ENCODE data around the gene CITED2.
A peak's percentile ranks its signal among the peaks of the same experiment; 100 is the strongest.

The CITED2 gene

DNA sequence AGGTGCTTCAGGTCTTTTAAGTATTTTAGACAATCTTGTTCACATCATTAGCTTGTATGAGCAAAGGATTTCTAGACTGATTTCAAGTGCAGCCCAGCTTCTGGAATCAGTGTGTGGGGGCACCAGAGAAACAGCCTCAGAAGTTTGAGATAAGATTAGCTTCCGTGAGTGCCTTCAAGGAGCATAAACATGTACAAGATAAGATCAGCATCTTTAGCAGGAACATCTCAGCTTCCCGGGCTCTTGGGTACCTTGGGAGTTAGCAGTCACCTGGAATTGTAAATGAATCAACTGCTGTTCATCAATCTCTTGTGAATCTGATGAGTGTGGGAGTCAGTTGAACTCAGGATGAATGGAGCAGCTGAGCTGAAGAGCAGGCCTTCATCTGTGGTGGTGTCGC lies 12.0 kb upstream of the CITED2 start:
- DNase-seq (ENCODE audit: low read depth, low spot score) = no peak

DNA sequence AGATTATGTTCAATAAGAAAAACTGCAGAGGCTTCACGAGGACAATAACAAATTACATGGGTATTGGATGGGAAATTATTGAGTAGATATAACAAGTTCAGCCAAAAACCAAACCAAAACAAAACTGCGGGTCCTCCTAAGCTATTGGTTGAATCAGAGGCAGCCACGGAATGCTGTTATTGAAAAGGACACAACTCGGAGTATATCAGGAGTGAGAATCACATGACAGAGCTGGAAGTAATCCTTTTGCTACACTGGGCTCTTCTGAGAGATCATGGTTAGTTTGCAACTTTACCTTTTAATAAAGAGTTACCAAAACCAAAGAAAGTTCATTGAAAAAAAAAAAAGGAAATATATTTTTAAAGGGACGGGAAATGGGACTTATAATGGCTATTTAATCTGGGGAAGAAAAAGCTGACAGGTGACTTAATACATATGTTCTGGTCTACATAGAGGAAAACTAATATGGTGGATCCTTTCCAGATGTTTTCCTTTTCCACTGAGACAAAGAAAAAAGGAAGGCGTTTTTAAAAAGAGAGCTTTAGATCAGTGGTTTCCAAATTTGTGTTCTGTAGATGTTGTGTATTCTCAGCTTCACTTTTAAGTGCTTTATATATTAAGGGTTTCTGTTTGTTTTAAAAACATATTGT lies 6.9 kb upstream of the CITED2 start:
- no peak for DNase-seq (ENCODE audit: low read depth, low spot score)

DNA sequence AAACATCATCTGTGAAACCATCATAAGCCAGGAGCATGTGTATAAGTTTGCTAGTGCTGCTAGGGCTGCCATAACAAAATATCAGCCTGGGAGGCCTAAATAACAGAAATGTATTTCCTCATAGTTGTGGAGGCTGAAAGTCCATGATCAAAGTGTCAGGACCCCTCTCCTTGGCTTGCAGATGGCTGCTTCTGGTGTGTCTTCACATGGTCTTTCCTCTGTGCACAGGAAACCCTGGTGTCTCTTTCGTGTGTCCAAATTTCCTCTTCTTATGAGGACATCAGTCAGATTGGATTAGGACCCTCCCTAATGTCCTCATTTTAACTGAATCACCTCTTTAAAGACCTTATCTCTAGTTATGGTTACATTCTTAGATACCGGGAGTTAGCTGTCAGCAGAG lies 6.2 kb upstream of the CITED2 start:
- DNase-seq (ENCODE audit: low read depth, low spot score) = no peak

DNA sequence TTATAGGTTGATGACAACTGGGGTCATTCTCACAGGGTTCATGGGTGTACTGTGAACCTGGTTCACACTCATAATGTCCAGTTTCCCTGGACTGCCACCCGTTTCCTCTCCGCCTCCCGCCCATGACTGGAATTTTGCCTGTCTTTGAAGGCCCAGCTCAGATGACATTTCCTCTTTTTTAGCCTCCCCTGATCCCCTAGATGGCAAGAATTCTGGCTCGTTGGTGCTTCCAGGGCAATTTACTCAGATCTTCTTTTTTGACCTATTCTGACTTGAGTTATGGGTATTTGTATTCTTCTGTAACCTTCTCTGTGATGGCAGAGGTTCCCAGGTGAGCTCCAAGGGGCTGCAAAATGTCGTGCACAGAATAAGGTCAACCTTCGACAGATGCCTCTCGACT lies 5.7 kb upstream of the CITED2 start:
- no peak for DNase-seq (ENCODE audit: low read depth, low spot score)

DNA sequence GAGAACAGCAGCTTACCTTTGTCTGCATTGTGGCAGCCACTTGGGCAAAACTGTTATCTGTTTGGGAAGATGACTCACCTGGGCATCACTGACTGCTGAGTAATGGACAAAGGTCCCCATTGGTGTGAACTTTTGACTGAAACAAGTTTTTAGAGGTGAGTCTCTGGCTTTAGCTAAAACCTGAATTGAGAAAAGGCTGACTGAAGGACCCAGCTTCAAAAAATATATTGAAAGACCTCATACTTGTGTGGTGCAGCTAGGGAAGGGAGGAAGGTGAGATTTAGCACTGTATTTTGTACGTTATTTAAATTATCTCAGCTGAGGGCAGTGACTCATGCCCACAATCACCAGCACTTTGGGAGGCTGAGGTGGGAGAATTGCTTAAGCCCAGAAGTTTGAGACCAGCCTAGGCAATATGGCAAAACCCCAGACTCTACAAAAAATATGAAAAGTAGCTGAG lies 4.5 kb upstream of the CITED2 start:
- no peak for DNase-seq (ENCODE audit: low read depth, low spot score)

DNA sequence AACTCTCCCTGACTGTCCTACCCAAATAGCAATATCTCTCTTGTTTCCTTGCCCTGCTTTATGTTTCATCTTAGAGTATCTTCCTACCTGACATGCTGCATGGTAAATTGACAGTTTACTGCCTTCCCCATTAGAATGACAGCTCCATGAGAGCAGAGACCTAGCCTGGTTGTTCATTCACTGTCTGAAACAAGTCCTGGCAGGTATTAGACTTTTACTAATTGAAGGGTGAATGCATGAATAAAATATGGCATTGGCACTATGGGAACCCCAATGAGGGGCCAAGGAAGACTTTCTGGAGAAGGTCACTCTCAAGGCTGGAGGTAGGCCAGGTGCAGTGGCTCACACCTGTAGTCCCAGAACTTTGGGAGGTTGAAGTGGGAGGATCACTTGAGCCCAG lies 3.8 kb upstream of the CITED2 start:
- no peak for DNase-seq (ENCODE audit: low read depth, low spot score)

GRCh38 chr6:139376604-139377218 lies 2.3 kb upstream of the CITED2 start:
- DNase-seq (ENCODE audit: low read depth, low spot score) = no peak

DNA sequence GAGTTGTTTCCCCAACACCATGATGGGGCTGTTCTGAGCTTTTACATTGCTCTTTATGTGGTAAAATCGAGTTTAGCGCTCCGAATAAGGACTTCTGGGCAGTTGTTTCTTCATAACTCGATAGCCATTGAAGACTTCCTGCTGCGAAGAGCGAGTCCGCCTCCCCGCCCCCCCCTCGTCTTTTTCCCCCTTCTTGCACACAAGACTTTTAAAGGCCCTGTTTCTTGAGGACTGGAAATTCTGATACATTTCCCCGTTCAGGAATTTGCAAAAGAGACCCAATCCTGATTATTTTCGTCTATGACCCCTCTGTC lies 1.5 kb upstream of the CITED2 start:
- DNase-seq (ENCODE audit: low read depth, low spot score) = peak; percentile 16

GRCh38 chr6:139375226-139376016 lies 973 bp upstream of the CITED2 start:
- peak; percentile 90 for DNase-seq (ENCODE audit: low read depth, low spot score)

DNA sequence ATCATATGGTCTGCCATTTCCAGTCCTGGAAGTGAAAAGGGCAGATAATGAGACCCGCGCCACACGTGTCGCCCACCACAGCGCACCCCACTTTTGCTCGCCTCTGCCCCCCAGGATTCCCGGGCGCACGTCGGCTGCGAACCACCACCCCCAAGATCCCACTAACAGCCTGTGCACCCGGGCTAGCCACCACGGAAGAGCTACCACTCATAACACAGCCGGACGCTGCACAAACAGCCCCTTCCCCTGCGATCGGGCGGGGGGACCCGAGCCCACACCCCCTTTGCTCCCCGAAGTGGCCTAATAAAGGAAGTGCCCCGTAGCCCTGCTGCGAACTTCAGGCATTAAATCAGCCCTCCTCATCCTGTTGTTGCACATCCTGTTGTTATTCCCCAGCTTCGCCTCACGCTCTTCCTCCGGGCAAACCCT lies 506 bp downstream of the CITED2 start:
- no peak for DNase-seq (ENCODE audit: low read depth, low spot score)

DNA sequence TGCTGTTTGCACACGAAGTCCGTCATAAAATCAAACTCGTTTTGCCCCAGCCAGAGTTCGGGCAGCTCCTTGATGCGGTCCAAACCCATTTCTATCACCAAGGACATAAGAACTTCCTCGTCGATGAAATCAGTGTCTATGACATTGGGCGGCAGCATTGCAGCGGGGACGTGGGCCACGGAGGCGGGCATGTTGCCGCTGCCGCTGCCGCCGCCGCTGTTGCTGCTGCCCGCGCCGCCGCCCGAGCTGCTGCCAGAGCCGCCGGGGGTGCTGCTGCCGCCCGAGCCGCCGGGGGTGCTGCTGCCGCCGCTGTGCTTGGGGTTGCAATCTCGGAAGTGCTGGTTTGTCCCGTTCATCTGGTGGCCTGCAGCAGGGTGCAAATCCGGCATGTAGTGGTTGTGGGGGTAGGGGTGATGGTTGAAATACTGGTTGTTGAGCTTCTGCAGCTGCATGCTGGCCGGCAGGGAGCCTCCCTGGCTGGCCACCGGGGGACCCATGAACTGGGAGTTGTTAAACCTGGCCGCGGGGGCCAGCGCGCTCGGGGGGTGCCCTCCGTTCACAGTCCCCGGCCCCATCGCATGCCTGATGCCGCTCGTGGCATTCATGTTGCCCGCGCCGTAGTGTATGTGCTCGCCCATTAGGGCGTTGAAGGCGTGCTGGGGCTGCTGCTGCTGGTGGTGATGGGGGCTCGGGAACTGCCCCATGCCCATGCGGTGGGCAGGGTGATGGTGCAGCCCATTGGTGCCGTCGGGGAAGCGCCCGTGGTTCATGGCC lies 1.1 kb downstream of the CITED2 start:
- DNase-seq (ENCODE audit: low read depth, low spot score) = peak; percentile 26

DNA sequence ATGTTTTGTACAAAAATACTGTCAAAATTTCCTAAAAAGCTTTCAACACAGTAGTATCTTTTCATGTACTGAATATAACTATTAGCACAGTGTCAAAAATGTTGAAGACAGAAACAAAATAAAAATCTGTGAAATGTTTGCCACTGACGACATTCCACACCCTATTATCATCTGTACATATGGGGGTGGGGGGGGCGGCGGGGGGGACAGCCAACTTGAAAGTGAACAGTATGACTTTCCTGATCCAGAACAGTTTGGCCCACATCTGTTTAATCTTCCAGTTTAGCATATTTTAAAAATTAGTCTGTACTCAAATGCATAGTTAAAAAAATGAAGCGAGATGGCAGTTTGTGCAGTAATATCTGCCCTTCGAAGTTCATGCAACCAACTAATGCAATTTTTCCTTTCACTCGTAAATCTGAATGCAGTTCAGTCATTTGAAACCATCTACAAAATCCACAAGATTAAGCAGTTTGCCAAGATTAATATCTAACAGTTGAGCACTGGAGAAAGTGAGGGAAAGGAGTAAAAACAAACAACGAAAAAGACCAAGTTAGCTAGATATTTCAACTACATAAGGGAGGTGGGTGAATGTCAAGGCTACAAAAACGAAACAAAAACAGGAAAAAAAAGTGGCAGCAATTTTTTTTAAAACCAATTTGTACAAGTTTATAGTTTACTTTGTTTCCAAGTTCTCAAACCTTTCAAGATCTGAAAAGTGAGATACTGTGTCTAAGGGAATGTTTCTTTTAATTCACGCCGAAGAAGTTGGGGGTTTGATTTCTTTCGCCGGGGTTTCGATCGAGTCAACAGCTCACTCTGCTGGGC lies 1.9 kb downstream of the CITED2 start:
- no peak for DNase-seq (ENCODE audit: low read depth, low spot score)

DNA sequence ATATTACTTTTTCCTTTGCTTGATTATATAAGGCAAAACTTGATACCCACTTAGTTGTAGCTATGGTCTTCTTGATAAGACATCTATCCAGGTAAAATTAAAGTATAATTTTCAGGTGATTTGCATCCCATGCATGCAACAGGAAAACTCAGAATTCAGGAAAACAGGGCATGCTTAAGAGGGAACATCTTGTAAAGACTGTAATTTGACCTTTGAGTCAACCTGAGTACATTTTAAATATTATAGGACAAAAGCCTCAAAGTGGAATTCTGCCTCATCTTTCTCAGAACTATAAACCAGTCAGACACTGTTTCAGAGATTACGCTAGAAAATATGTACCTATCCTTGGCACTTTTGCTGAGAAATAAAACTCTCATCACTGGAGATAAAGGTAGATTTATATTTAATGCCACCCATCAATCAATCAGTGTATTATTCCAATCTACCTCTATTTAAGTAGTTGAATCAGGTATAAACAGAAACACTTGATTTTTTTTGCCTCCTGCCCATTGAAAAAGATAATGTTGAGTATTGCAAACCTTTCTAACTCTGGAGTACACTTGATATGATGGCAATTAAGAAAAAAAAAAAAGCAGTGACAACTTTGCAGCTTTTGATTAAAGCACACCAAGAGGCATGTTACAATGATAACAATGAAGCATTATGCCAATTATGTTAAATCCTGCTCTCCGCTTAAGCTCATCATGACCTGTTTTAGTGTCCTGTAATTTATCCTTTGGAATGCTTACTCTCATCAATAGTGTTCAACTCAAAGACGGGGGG lies 2.8 kb downstream of the CITED2 start:
- no peak for DNase-seq (ENCODE audit: low read depth, low spot score)

DNA sequence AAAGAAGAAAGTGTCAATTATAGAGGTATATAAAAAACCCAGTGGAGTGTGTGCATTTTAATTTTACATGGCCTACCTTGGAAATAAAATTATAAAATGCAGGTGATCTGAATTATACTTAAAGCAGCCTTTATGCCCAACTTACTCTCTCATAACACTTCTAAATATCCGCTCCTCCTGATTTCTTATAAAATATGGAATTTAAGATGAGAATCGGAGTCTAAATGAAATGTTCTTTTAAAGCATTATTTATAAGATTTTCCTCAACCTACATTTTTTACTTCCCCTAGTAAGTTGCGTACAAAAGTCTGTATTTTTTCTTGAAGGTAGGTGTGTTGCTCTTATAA lies 3.5 kb downstream of the CITED2 start:
- DNase-seq (ENCODE audit: low read depth, low spot score) = no peak

DNA sequence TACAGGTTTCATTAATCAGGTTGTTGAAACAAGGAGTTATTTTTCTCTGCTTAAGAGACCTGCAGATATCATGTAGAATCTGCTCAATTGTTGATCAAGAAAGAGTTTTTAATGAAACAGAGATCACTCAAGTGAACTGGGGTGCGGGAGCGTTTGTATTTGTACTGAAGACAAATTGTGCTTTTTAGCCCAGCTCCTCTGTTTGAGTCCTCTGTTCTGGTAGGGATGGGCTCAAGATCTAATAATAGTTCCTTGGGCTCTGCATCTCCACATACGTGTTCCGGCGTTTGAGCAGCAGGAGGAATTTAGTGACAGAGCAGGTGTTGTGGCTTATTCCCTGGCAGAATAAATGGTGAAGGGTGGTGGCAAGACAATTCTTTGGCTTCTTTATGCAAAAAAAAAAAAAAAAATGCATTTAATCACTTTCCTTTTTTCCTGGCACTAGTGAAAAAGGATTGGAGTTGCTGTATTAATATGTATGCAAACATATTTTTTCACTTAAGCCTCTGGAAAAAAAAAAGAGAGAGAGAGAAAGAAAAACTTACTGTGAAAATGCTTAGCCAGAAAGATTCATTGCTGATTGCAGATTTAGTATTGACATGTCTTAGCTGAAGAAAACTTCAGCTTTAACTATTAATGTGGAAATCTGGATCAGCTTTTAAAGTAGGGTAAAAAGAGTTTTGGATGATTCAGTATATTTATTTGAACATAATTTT lies 4.0 kb downstream of the CITED2 start:
- DNase-seq (ENCODE audit: low read depth, low spot score) = peak; percentile 26

DNA sequence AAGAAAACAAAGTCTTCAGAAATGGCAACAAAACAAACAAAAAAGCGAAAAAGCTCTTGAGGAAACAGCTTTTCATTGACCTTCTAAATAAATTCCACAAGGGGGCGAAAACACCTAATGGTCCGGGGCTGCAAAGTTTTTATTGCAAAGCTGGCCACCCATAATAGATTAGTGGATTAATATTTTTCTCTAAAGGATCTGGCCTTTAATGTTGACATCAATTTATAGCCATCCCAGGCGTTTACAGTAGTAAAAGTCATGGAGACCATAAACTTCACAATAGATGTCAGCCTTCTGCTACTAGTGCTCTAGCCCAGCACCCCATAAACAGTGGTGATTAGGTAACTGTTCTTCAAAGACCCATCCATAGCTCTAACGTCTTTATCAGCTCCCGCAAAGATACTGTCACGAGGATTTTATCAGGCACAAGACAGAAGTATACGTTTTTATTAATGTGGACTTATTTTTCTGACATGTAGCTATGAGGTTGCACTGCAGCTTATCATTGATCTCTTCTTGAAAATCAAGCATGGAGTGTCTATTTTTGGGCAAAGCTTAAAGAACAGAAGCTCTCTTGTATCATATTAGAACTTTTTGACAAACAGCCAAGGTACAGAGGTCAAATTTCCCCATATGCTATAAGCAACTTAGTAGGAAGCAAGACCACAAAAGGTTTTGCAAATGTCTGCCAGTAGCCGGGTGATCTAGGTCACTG lies 4.7 kb downstream of the CITED2 start:
- peak; percentile 38 for DNase-seq (ENCODE audit: low read depth, low spot score)

DNA sequence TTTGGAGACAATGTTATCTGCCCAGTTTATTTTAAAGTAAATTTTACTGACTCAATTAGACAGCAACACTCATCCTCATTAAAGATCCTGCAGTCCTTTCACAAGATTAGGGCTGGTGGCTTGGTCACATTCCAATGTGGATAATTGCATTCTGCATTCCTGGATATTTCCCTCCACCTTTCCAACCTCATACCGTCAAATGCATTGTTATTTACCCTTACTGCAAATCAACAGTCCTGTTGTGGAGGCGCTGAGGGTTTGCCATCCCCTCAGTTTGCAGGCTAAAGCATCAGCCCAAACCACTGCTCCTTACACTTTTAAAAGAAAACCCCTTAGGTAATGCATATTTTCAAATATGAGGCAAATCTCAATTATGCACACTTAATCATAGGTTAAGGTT lies 5.4 kb downstream of the CITED2 start:
- DNase-seq (ENCODE audit: low read depth, low spot score) = no peak

DNA sequence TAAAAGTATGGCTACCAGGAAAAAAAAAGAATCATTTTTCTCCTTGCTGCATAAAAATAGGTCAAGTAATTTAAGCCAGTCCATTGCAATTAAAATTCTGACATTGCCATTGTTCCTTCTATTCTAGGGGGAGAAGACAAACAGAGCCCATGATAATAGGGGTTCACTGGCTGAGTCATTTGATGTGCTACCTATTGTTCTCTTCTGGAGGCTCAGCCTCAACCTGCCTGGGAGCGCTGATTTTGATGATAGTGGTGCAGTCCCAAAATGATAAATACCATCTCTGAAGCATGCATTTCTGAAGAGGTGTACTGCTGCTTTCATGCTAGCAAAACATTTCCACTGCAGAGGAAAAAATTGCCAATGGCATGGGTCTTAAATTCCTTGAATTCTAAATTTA lies 5.8 kb downstream of the CITED2 start:
- no peak for DNase-seq (ENCODE audit: low read depth, low spot score)

- no peak for DNase-seq (ENCODE audit: low read depth, low spot score)
Measured at GRCh38 chr6:139367810-139368351, 6.6 kb downstream of the CITED2 start.

All from brain pericyte (primary cell).